Stomach smooth muscle (tissue), 2 donors: ENCODE results near the gene KIAA1671.
"Not testable (repeated sequence)": the region's sequence is repeated elsewhere in the genome, so short reads cannot be mapped to it uniquely, and the experiment has no call there.

ENCODE experiments used
- H3K27ac ChIP-seq: one replicate; pipeline ENCODE4 v1.7.0; 2013; ENCODE audit warnings: mild to moderate bottlenecking, low read length, inconsistent platforms
- H3K27me3 ChIP-seq, 2 donors: one replicate each; pipeline ENCODE4 v1.7.0; 2013; ENCODE audit warnings: low read length in 2 of 2; ENCODE audit not compliant: insufficient read depth in 2 of 2, control insufficient read depth in 1 of 2
- H3K36me3 ChIP-seq, 2 donors: one replicate each; pipeline ENCODE4 v1.7.0; 2013; ENCODE audit warnings: low read length in 2 of 2; ENCODE audit not compliant: control insufficient read depth in 2 of 2, insufficient read depth in 2 of 2
- H3K4me1 ChIP-seq: one replicate; pipeline ENCODE4 v1.7.0; 2013; ENCODE audit warnings: low read length; ENCODE audit not compliant: control insufficient read depth, insufficient read depth
- H3K4me3 ChIP-seq, 2 donors: one replicate each; pipeline ENCODE4 v1.7.0; 2013; ENCODE audit warnings: low read length in 2 of 2
- H3K9ac ChIP-seq, 2 donors: one replicate each; pipeline ENCODE4 v1.7.0; 2013; ENCODE audit warnings: low read length in 2 of 2, mild to moderate bottlenecking in 1 of 2
- H3K9me3 ChIP-seq, 2 donors: one replicate each; pipeline ENCODE4 v1.7.0; 2013; ENCODE audit warnings: low read length in 2 of 2; ENCODE audit not compliant: control insufficient read depth in 2 of 2
- donor health status: healthy.
- donor health status: Pancreatic carcinoma.

Gene KIAA1671

DNA sequence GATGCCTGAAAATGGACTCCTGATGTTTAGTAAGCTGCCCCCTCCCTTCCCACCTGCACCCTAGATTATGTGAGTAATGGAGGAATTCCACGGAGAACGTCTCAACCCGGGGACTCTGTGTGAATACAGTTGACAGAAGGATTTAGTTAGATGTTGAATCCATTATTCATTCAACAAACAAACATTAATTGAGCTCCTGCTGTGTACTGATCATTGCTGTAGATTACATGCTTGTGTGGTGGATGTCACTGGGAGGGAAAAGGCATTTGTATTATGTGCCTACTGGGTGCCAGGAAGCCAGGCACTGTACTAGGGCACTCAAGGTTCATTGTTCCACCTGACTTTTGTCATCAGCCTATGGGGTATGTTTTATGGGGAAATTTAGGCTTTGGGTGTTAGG is 224.3 kb downstream of the KIAA1671 start:
- Histone ChIP-seq H3K4me1 (no peaks in the 10 kb centered on the region), H3K27ac (no peak overlapping the region), H3K9me3 (peaks cover 0 to 8% of the 10 kb centered on the region in 2 donors), H3K4me3 (no peak overlapping the region), H3K27me3 (no peaks in the 10 kb centered on the region), H3K36me3 (peaks cover 6 to 26% of the 10 kb centered on the region in 2 donors), H3K9ac (no peak overlapping the region)

DNA sequence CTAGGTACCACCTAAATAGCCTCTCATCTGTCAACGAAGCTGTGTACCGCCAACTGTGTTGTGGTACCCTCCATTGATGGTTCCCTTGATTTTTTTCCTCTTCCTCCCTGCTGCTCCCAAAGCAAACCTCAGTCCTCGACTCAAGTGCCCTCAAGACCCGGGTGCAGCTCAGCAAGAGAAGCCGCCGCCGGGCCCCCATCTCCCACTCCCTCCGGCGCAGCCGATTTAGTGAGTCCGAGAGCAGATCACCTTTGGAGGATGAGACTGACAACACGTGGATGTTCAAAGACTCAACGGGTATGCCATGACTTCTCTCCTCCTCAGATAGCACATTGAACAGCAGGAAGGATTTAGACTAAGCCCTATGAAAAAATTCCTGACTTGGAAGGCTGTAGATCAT is 224.7 kb downstream of the KIAA1671 start:
- peaks cover 6 to 25% of the 10 kb centered on the region in 2 donors for H3K36me3 ChIP-seq
- no peak overlapping the region for H3K4me3 ChIP-seq
- no peaks in the 10 kb centered on the region for H3K27me3 ChIP-seq
- no peak overlapping the region for H3K9ac ChIP-seq
- no peaks in the 10 kb centered on the region for H3K4me1 ChIP-seq
- peaks cover 0 to 8% of the 10 kb centered on the region in 2 donors for H3K9me3 ChIP-seq
- H3K27ac ChIP-seq, result no peak overlapping the region

DNA sequence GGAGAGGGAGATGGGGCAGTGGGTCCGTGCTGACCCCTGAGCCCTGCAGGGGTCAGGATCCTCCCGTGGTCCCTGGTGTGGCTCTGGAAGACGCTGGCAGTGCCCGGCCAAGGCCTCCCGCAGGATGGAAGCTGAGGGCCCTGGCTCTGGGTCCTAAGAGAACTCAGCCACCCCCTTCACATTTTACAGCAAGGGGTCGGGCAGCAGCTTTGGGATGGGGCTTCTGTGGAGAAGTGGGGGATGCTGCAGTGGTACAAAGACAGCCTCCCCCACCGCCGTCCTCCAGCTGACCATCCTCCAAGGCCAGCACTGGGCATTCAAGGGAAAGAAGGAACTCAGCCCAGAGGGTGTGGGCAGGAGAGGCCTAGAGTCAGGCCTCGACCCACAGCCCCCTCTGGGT is 225.4 kb downstream of the KIAA1671 start:
- Histone ChIP-seq H3K4me3 (no peak overlapping the region), H3K4me1 (no peaks in the 10 kb centered on the region), H3K36me3 (peaks cover 6 to 28% of the 10 kb centered on the region in 2 donors), H3K27me3 (no peaks in the 10 kb centered on the region), H3K9ac (no peak overlapping the region), H3K27ac (no peak overlapping the region), H3K9me3 (peaks cover 0 to 8% of the 10 kb centered on the region in 2 donors)

DNA sequence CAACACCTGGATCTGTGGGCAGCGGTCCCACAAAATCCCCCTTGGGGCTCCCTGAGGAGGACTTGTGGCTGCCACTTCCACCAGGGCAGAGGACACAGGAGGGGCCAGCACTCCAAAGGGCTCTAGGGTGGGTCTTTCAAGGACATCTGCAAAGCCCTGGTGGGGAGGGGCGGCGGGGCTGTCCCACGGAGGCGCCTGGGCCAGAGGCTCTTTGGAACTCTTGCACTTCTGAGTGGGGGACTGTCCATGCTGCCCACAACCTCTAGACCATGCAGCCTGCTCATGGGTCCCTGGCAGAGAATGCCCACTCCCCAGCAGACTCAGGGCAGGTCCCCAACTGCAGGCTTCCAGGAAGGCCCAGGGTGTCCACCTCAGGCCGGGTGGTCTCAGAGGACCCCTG is 225.8 kb downstream of the KIAA1671 start:
- not testable (repeated sequence) for H3K4me1 ChIP-seq, H3K27me3 ChIP-seq, H3K9ac ChIP-seq, H3K27ac ChIP-seq, H3K9me3 ChIP-seq, H3K4me3 ChIP-seq
- H3K36me3 ChIP-seq, result peaks cover 6 to 29% of the 10 kb centered on the region in 2 donors

DNA sequence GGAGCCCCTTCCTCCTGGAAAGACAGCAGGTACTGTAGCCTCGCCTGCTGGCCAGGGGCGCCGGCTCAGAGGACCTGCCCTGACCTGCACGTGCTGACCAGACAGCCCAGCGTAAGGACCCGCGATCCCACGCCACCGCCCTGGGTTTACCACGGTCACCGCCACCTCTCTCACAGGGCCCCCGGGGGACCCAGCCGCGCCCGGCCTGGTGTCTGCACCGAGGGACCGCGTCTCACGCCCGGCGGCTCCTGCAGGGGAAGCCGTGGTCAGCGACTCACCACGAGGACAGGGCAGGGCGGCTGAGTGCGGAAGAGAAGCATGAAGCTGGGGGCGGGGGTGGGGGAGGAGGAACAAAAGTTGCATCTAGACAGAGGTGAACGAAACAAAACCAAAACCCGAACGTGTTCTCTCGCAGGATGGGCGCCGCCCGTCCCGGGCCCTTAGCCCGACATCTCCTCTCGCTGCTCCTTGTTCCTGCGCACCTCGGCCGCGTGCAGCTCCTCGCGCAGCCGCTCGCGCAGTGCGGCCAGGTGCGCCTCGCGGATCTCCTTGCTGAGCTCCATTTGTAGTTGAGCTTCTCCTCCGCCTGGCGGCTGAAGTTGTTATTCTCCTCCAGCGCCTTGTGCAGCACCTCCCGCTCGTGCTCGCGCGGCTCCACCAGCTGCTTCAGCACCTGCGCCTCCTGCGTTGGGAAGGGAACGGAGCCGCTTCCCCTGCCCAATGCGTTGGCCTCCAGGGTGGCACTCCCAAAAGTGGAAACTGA is 226.5 kb downstream of the KIAA1671 start:
- H3K4me3 ChIP-seq, H3K27ac ChIP-seq, H3K4me1 ChIP-seq, H3K9me3 ChIP-seq, H3K9ac ChIP-seq, H3K27me3 ChIP-seq: not testable (repeated sequence)
- H3K36me3 ChIP-seq, result peaks cover 6 to 28% of the 10 kb centered on the region in 2 donors

DNA sequence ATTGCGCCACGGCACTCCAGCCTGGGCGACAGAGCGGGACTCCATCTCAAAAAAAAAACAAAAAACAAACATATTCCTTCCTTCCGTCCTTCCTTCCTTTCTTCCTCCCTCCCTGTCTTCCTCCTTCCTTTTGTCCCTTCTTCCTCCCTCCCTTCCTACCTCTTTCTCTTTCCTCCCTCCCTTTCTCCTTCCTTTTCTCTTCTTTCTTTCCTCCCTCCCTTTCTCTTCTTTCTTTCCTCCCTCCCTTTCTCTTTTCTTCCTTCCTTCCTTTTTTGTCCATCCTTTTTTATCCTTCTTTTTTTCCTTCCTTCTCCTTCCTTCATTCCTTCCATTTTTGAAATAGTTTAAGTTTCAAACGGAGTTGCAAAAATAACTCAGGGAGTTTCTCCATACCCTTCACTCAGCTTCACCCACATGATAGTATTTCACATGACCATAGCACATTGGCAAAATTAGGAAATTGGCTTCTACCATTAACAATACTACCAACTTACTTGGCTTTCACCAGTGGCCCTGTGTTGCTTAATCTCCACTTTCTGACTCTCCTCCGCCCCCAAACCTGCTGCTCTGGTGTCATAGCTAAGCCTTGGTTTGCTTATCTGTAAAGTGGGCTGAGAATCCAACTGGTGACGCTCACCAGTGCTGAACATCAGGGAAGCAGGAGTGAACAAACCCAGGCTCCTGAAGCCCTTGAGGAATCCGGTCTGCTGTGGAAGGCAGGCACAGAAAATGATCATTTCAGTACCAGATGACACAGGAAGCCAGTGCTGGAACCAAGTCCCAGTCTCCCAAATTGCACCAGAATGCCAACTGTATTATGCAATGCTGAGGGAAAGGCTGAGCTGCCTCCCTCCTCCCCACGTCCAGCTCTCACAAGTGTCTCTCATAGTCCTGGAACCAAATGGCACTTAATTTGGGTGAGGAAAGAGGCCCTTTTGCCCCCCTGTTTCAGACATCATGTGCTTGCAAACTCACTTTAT is 229.9 kb downstream of the KIAA1671 start:
- H3K9ac ChIP-seq, result no peak overlapping the region
- H3K27ac ChIP-seq, result no peak overlapping the region
- peaks cover 0 to 8% of the 10 kb centered on the region in 2 donors for H3K9me3 ChIP-seq
- peaks cover 0 to 22% of the 10 kb centered on the region in 2 donors for H3K36me3 ChIP-seq
- H3K4me3 ChIP-seq, result no peak overlapping the region
- H3K4me1 ChIP-seq, result no peaks in the 10 kb centered on the region
- no peaks in the 10 kb centered on the region for H3K27me3 ChIP-seq

DNA sequence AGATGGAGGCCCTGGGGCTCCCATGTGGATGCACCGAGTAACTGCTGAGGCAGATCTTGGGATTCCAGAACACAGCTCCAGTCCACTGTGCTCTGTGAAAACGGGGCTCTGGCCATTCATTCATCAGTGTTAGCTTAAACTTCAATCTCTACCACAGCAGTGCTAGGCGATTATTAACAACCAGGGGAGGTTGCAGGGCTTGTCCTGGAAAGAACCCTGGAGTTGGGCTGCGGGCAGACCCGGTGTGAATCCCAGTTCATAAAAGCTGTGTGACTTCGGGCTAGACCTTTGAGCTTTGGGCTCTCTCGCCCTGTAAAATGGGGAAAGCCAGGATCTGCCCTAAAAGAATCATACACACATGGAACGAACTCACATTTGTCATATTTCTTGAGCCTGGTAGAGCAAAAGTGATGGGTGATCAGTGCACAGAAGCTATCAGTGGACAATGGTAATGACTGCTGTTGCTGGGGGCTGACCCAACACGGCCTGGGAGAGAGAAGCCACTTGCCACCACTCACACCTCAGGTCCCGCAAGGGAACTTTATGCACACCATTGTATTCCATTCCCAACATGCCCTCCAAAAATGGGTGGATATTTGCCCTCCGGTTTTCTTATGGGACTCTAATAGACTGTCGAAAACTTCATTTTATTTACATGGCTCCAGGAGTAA is 231.6 kb downstream of the KIAA1671 start:
- H3K9ac ChIP-seq, result no peak overlapping the region
- no peak overlapping the region for H3K27ac ChIP-seq
- no peak overlapping the region for H3K4me3 ChIP-seq
- peaks cover 0 to 8% of the 10 kb centered on the region in 2 donors for H3K9me3 ChIP-seq
- H3K36me3 ChIP-seq, result peaks cover 0 to 22% of the 10 kb centered on the region in 2 donors
- no peaks in the 10 kb centered on the region for H3K27me3 ChIP-seq
- H3K4me1 ChIP-seq, result no peaks in the 10 kb centered on the region

DNA sequence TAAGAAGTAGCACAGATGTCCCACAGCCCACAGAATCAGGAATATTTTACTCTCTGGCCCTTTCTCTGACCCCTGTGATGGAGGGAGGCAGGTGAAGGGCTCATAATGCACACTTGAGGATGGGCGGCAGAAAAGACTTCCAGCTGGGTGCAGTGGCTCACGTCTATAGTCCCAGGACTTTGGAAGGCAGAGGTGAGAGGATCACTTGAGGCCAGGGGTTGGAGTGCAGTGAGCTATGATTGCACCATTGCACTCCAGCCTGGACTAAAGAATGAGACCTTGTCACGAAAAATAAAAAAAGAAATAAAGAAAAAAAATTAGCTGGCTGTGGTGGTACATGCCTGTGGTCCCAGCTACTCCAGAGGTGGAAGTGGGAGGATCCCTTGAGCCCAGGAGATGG is 233.6 kb downstream of the KIAA1671 start:
- no peaks in the 10 kb centered on the region for H3K4me1 ChIP-seq
- no peak overlapping the region for H3K27ac ChIP-seq
- no peak overlapping the region for H3K9ac ChIP-seq
- no peak overlapping the region for H3K4me3 ChIP-seq
- H3K9me3 ChIP-seq, result no peaks in the 10 kb centered on the region
- no peaks in the 10 kb centered on the region for H3K27me3 ChIP-seq
- peaks cover 0 to 22% of the 10 kb centered on the region in 2 donors for H3K36me3 ChIP-seq

DNA sequence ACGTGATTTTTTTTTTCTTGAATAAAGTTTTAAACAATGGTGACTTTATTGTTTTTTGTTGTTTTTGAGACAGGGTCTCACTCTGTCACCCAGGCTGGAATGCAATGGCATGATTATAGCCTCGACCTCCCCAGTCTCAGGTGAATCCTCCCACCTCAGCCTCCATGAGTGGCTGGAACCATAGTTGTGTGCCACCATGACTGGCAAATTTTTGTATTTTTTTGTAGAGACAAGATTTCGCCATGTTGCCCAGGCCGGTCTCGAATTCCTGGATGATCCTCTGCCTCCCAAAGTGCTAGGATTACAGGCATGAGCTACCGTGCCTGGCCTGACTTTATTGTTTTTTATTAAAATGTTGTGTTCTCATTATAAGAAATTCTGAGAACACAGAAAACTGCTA is 235.0 kb downstream of the KIAA1671 start:
- no peak overlapping the region for H3K9ac ChIP-seq
- H3K27ac ChIP-seq, result no peak overlapping the region
- peaks cover 4 to 33% of the 10 kb centered on the region in 2 donors for H3K36me3 ChIP-seq
- no peaks in the 10 kb centered on the region for H3K9me3 ChIP-seq
- H3K27me3 ChIP-seq, result no peaks in the 10 kb centered on the region
- H3K4me1 ChIP-seq, result no peaks in the 10 kb centered on the region
- no peak overlapping the region for H3K4me3 ChIP-seq

DNA sequence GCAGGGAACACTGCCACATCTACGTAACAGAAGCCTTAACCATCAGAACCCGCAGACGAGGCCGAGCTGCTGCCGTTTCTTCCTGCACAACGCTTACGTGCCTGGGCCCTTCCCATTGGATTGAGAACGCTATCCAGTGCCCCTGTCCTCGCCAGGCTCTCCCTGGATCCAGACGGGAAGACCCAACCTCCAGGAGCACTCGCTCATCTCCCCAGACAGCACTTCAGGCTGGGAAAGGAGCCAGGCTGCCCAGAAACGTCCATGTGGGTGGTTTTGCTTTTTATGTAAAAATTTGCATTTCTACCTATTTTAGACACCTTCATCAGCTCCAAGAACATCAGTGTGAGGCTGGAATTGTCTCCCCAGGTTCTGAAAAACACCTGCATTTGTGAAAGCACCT is 239.9 kb downstream of the KIAA1671 start:
- Histone ChIP-seq H3K36me3 (peaks cover 4 to 26% of the 10 kb centered on the region in 2 donors), H3K27ac (no peak overlapping the region), H3K9me3 (no peaks in the 10 kb centered on the region)

More for the DNA sequence above, 239.9 kb downstream of the KIAA1671 start:
- no peaks in the 10 kb centered on the region for H3K27me3 ChIP-seq
- no peak overlapping the region for H3K9ac ChIP-seq
- no peak overlapping the region for H3K4me3 ChIP-seq
- no peaks in the 10 kb centered on the region for H3K4me1 ChIP-seq
